GM19463 (cell line): Measurements from ENCODE around the gene LCN1.

ENCODE experiments used
- ATAC-seq: cut with Tn5 transposase; IDR thresholded peaks from one replicate; pipeline ENCODE4 v1.9.1; 2021; ENCODE audit warnings: mild to moderate bottlenecking, moderate library complexity; ENCODE audit not compliant: unreplicated experiment

LCN1 gene

GRCh38 chr9:135520916-135521607 lies at the start of gene LCN1:
Gene LCN1 (plus strand): TSS chr9:135521440. CDS start chr9:135521498, 58 bp downstream.
- no peak for ATAC-seq

GRCh38 chr9:135471791-135472640 lies 49.2 kb upstream of the LCN1 start:
- ATAC-seq = no peak

GRCh38 chr9:135473972-135474543 lies 47.2 kb upstream of the LCN1 start:
- ATAC-seq = no peak

GRCh38 chr9:135474915-135475314 lies 46.3 kb upstream of the LCN1 start:
- no peak for ATAC-seq

GRCh38 chr9:135476561-135477355 lies 44.5 kb upstream of the LCN1 start:
- no peak for ATAC-seq

GRCh38 chr9:135478191-135478590 lies 43.0 kb upstream of the LCN1 start:
- ATAC-seq = no peak

GRCh38 chr9:135478829-135479468 lies 42.3 kb upstream of the LCN1 start:
- no peak for ATAC-seq

- ATAC-seq = no peak
Measured at GRCh38 chr9:135479469-135480052, 41.7 kb upstream of the LCN1 start, which contains the start of gene PPP1R26. Gene PPP1R26 (plus strand): TSS chr9:135479782. CDS start chr9:135484511, 4,729 bp downstream.

GRCh38 chr9:135480071-135480939 lies 40.9 kb upstream of the LCN1 start:
- ATAC-seq = no peak

GRCh38 chr9:135480940-135481310 lies 40.3 kb upstream of the LCN1 start:
- ATAC-seq = no peak

- ATAC-seq = no peak
Measured at GRCh38 chr9:135482015-135482754, 39.1 kb upstream of the LCN1 start.

GRCh38 chr9:135484460-135485277 lies 36.6 kb upstream of the LCN1 start:
- no peak for ATAC-seq

GRCh38 chr9:135485385-135485784 lies 35.9 kb upstream of the LCN1 start:
- ATAC-seq = no peak

- no peak for ATAC-seq
Measured at GRCh38 chr9:135485832-135486231, 35.4 kb upstream of the LCN1 start.

GRCh38 chr9:135486267-135487065 lies 34.8 kb upstream of the LCN1 start:
- ATAC-seq = no peak

- ATAC-seq = no peak
Measured at GRCh38 chr9:135487281-135488012, 33.8 kb upstream of the LCN1 start.
